Activated naive CD4-positive, alpha-beta T cell treated with anti-CD3 and anti-CD28 coated beads, Interleukin-2, amount 10 ng/mL, durations not matched to agents 7 days and 5 days (primary cell): ENCODE data around the gene MAML3.

Experiments used
- CTCF ChIA-PET: fragments of 350-600 bp; sonication (Branson Sonifier 250); formaldehyde crosslinking; loops from one replicate; lab custom pipeline; 2021; ENCODE audit warnings: antibody characterized with exemption; lab: Charles Lee
- DNase-seq: peaks from one replicate; pipeline ENCODE4 v3.0.0-alpha.2; 2020
- H3K27ac Mint-ChIP-seq: one replicate; pipeline ENCODE4 v1.8.0; 2021; ENCODE audit warnings: mild to moderate bottlenecking, moderate library complexity, mixed read lengths
- H3K27me3 Mint-ChIP-seq: one replicate; pipeline ENCODE4 v1.8.0; 2021; ENCODE audit warnings: mild to moderate bottlenecking, mixed read lengths
- H3K36me3 Mint-ChIP-seq: one replicate; pipeline ENCODE4 v1.8.0; 2021; ENCODE audit warnings: mixed read lengths
- H3K4me1 Mint-ChIP-seq: one replicate; pipeline ENCODE4 v1.8.0; 2021; ENCODE audit warnings: mixed read lengths
- H3K4me3 Mint-ChIP-seq: one replicate; pipeline ENCODE4 v1.8.0; 2021; ENCODE audit warnings: mild to moderate bottlenecking, moderate library complexity, mixed read lengths
- H3K9me3 Mint-ChIP-seq: one replicate; pipeline ENCODE4 v1.8.0; 2021; ENCODE audit warnings: mixed read lengths

Gene MAML3

GRCh38 chr4:140081641-140082390, 72.2 kb downstream of the MAML3 start:
- Mint-ChIP-seq H3K36me3 (peaks cover 5% of the 10 kb centered on the region), H3K4me3 (no peak overlapping the region), H3K4me1 (peaks cover 12% of the 10 kb centered on the region), H3K27me3 (peaks cover 27% of the 10 kb centered on the region), H3K9me3 (no peaks in the 10 kb centered on the region), H3K27ac (no peak overlapping the region)
- CTCF ChIA-PET, result interaction anchor here (1.0 kb wide), 1 partner anchor 14 kb away, joined by 3 read pairs; no protein-coding TSS in a partner anchor
- DNase-seq, result no peak

GRCh38 chr4:140080883-140081282, 73.1 kb downstream of the MAML3 start:
- CTCF ChIA-PET, result no interaction called here

GRCh38 chr4:140078366-140078765, 75.6 kb downstream of the MAML3 start:
- H3K27me3 Mint-ChIP-seq, result peaks cover 39% of the 10 kb centered on the region
- H3K36me3 Mint-ChIP-seq, result peaks cover 5% of the 10 kb centered on the region
- no peaks in the 10 kb centered on the region for H3K9me3 Mint-ChIP-seq
- no peak for DNase-seq
- CTCF ChIA-PET, result interaction anchor here (0.7 kb wide), 1 partner anchor 17 kb away, joined by 3 read pairs; no protein-coding TSS in a partner anchor
- no peak overlapping the region for H3K4me3 Mint-ChIP-seq
- H3K4me1 Mint-ChIP-seq, result peaks cover 31% of the 10 kb centered on the region
- no peak overlapping the region for H3K27ac Mint-ChIP-seq

More at GRCh38 chr4:140080883-140081282, 73.1 kb downstream of the MAML3 start:
- Mint-ChIP-seq H3K27me3 (peaks cover 25% of the 10 kb centered on the region), H3K4me1 (peaks cover 21% of the 10 kb centered on the region), H3K4me3 (no peak overlapping the region), H3K36me3 (peaks cover 5% of the 10 kb centered on the region), H3K9me3 (no peaks in the 10 kb centered on the region), H3K27ac (no peak overlapping the region)
- DNase-seq, result no peak

- H3K4me1 Mint-ChIP-seq, result peaks cover 50% of the 10 kb centered on the region
- H3K27me3 Mint-ChIP-seq, result peaks cover 42% of the 10 kb centered on the region
- peak overlapping the region; percentile 43 for H3K4me3 Mint-ChIP-seq
These were observed 77.7 kb downstream of the MAML3 start for GRCh38 chr4:140076307-140076706.

GRCh38 chr4:140071806-140072205, 82.2 kb downstream of the MAML3 start:
- Mint-ChIP-seq H3K9me3 (no peaks in the 10 kb centered on the region), H3K27ac (peak overlapping the region; percentile 83), H3K4me1 (peaks cover 60% of the 10 kb centered on the region), H3K36me3 (no peaks in the 10 kb centered on the region), H3K4me3 (peak overlapping the region; percentile 46), H3K27me3 (peaks cover 45% of the 10 kb centered on the region)
- peak; percentile 79 for DNase-seq
- CTCF ChIA-PET, result interaction anchor here (0.7 to 2.2 kb wide), 6 partner anchors 20 to 407 kb away, joined by 3 to 12 read pairs (median 4); no protein-coding TSS in a partner anchor

More at GRCh38 chr4:140076307-140076706, 77.7 kb downstream of the MAML3 start:
- no peaks in the 10 kb centered on the region for H3K9me3 Mint-ChIP-seq
- CTCF ChIA-PET, result interaction anchor here (1.2 kb wide), 1 partner anchor 24 kb away, joined by 3 read pairs; no protein-coding TSS in a partner anchor
- no peak overlapping the region for H3K27ac Mint-ChIP-seq
- no peak for DNase-seq
- H3K36me3 Mint-ChIP-seq, result peaks cover 5% of the 10 kb centered on the region

DNA sequence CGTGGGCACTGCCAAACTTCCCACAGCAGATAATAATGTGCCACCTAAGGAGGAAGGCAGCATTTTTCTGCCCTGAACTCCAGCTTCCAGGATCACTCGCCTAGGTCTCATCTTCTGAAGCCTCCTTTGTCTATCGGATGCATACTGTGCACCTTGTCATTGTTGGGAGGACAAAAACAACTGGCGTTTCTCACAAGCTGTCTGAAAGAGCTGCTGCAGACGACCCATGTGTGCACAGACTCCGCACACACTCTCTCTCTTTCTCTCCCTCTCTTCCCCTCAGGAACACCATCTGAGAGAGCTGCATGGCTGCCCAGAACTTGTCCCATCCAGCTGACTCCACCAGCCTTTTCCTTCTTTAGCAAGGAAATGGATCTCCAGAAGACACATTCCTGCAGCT, 83.0 kb downstream of the MAML3 start:
- H3K36me3 Mint-ChIP-seq, result no peaks in the 10 kb centered on the region
- H3K27me3 Mint-ChIP-seq, result peaks cover 47% of the 10 kb centered on the region
- peak overlapping the region; percentile 83 for H3K27ac Mint-ChIP-seq
- no peak for DNase-seq
- CTCF ChIA-PET, result interaction anchor here (1.2 to 2.2 kb wide), 6 partner anchors 19 to 182 kb away, joined by 3 to 12 read pairs (median 5); no protein-coding TSS in a partner anchor
- H3K4me1 Mint-ChIP-seq, result peaks cover 51% of the 10 kb centered on the region
- no peaks in the 10 kb centered on the region for H3K9me3 Mint-ChIP-seq
- H3K4me3 Mint-ChIP-seq, result peak overlapping the region; percentile 46

DNA sequence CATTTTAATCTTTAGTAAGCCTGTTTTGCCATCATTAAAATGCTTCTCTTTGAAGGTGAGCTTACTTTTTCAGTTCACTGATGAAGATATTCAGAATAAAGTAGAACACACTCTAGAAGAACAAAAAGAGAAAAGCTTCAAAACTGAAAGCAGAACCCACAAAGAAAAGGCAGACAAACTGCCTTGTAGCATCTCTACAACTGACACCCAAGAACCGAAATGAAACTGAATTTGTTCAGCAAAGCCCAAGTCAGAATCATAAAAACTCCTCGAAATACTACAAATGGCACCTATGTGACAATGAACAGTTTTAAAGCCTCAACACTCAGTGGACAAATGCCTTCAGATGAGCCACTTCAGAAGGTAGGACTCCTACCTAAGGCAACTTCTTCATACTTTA, 83.6 kb downstream of the MAML3 start:
- Mint-ChIP-seq H3K36me3 (no peaks in the 10 kb centered on the region), H3K4me1 (peaks cover 47% of the 10 kb centered on the region), H3K27me3 (peaks cover 45% of the 10 kb centered on the region), H3K9me3 (no peaks in the 10 kb centered on the region), H3K27ac (peak overlapping the region; percentile 83), H3K4me3 (peak overlapping the region; percentile 46)
- CTCF ChIA-PET, result interaction anchor here (0.6 to 2.2 kb wide), 8 partner anchors 18 to 183 kb away, joined by 3 to 12 read pairs (median 4); no protein-coding TSS in a partner anchor
- DNase-seq, result no peak

DNA sequence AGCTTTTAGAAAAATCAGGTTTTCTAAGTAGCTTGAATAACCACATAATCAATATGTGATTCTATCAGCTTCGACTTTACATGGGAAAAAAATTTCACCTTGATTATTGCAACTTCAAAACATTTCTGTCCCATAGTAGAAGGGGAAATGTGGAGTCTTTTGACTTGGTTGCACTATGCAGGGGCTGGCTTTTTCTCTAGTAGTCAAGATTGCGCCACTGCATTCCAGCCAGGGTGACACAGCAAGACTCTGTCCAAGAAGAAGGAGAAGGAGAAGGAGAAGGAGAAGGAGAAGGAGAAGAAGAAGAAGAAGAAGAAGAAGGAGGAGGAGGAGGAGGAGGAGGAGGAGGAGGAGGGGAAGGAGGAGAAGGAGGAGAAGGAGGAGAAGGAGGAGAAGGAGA, 84.9 kb downstream of the MAML3 start:
- Mint-ChIP-seq H3K27me3 (peaks cover 47% of the 10 kb centered on the region), H3K4me3 (no peak overlapping the region), H3K27ac (peak overlapping the region; percentile 33), H3K9me3 (no peaks in the 10 kb centered on the region), H3K36me3 (no peaks in the 10 kb centered on the region), H3K4me1 (peaks cover 47% of the 10 kb centered on the region)
- CTCF ChIA-PET, result no interaction called here
- no peak for DNase-seq

DNA sequence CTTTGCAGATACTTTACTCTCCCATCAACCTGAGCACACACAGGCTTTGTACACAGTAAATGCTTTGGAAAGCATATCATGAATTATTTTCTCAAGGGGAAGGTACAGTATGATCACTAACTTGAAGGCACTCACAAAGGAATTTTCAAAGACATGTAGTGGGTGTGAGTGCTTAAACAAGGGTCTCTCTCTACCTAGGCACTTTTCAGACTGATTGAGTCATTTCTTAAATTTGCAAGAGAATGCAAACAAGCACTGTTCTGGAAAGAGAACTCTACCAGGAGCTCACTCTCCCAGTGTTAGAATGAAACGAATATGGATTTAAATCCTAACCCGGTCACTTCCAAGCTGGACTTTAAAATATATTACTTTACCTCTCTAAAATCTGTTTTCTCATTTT, 85.7 kb downstream of the MAML3 start:
- Mint-ChIP-seq H3K36me3 (no peaks in the 10 kb centered on the region), H3K4me1 (peaks cover 39% of the 10 kb centered on the region), H3K27ac (no peak overlapping the region), H3K27me3 (peaks cover 42% of the 10 kb centered on the region), H3K4me3 (no peak overlapping the region), H3K9me3 (no peaks in the 10 kb centered on the region)
- CTCF ChIA-PET, result interaction anchor here (1.2 kb wide), 1 partner anchor 185 kb away, joined by 3 read pairs; no protein-coding TSS in a partner anchor
- DNase-seq, result no peak

- Mint-ChIP-seq H3K27ac (no peak overlapping the region), H3K4me1 (peaks cover 22% of the 10 kb centered on the region), H3K36me3 (no peaks in the 10 kb centered on the region), H3K27me3 (peaks cover 36% of the 10 kb centered on the region), H3K9me3 (no peaks in the 10 kb centered on the region), H3K4me3 (no peak overlapping the region)
- CTCF ChIA-PET, result interaction anchor here (1.0 kb wide), 1 partner anchor 29 kb away, joined by 3 read pairs; no protein-coding TSS in a partner anchor
- DNase-seq, result no peak
These were observed 87.7 kb downstream of the MAML3 start for GRCh38 chr4:140066031-140066930.

DNA sequence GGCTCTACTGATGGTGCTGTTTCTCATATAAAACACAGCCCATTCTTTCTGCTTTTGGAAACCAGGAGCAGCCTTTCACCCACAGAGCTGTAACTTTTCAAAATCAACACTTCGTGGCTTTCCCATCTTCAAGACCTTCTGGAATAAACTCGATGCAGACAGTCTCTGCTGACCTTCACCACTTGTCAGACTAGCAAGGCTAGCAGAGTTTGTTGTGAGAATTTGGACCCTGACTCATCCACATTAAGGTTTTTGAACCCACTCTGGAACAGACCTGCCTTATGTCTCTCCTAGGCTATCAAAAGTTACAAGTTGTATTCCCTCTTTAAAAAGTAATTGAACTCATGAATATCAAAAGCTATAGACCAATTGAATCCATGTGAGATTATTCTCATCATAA, 88.6 kb downstream of the MAML3 start:
- H3K27ac Mint-ChIP-seq, result no peak overlapping the region
- CTCF ChIA-PET, result no interaction called here
- DNase-seq, result no peak
- no peaks in the 10 kb centered on the region for H3K9me3 Mint-ChIP-seq
- H3K4me1 Mint-ChIP-seq, result peaks cover 18% of the 10 kb centered on the region
- H3K27me3 Mint-ChIP-seq, result peaks cover 40% of the 10 kb centered on the region
- H3K4me3 Mint-ChIP-seq, result no peak overlapping the region
- H3K36me3 Mint-ChIP-seq, result no peaks in the 10 kb centered on the region

DNA sequence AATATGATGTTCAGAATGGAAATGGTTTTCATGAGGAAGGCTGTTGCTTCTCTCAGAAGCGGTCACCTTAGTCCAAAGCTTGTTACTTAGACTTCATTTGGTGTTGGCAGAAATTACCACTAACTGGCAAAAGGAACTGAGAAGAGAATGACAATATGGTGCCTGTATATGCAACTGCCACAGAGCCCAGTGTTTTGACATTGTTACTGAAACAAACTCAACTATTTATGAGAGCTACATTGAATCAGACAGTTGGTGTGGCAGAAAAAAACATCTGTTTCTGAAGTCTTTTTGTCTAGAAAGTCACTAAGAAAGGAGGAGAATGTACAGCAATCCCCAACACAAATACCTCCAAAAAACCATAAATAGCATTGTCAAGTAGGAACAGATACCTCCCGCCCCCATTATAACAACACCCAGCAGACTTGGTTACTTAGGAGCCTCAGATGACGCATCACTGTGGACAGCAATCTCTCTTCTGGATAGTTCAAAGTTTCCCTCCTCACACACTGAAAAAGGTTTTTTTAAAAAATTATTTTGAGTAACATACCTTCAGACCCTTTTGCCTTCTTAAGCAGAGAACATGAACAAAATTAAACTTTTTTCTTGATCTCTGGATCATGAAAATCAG, 92.2 kb downstream of the MAML3 start:
- Mint-ChIP-seq H3K9me3 (no peaks in the 10 kb centered on the region), H3K4me1 (peaks cover 8% of the 10 kb centered on the region), H3K27ac (no peak overlapping the region), H3K4me3 (no peak overlapping the region), H3K27me3 (peaks cover 33% of the 10 kb centered on the region), H3K36me3 (no peaks in the 10 kb centered on the region)
- no peak for DNase-seq
- CTCF ChIA-PET, result interaction anchor here (1.1 to 1.7 kb wide), 2 partner anchors 10 to 192 kb away, joined by 4 to 6 read pairs; no protein-coding TSS in a partner anchor

DNA sequence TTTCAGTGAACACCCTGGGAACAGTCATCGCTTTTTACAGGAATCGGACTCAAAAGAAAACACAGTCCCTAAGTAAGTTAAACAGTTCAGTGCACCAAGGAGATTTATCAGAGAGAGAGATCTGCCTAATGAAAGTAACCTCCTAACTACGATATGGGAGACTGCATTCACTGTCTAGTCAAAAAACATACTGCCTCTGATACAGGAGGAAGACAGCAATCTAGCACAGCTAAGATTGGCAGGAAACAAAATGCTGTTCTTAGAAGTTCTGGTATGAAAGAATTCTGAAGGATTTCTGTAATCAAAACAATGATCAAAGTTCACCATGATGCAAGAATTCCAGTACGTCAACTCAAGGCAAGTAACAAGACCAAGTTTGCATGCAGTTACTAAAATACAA, 92.8 kb downstream of the MAML3 start:
- Mint-ChIP-seq H3K27ac (no peak overlapping the region), H3K4me1 (peaks cover 8% of the 10 kb centered on the region), H3K9me3 (no peaks in the 10 kb centered on the region), H3K36me3 (no peaks in the 10 kb centered on the region), H3K27me3 (peaks cover 32% of the 10 kb centered on the region), H3K4me3 (no peak overlapping the region)
- DNase-seq, result no peak
- CTCF ChIA-PET, result interaction anchor here (1.1 to 1.7 kb wide), 2 partner anchors 9 to 192 kb away, joined by 4 to 6 read pairs; no protein-coding TSS in a partner anchor
